Colonic mucosa (tissue), 4 donors: ENCODE data around the gene PTPRU. TPM values are rescaled to one million over a fixed set of nuclear protein-coding genes. Genes with fewer than 3 reads are reported as not detected.

ENCODE experiments used
- DNase-seq: peaks from one replicate; pipeline ENCODE4 v3.0.0-alpha.2; 2020
- H3K27ac ChIP-seq: fragments of 200-600 bp; one replicate; pipeline ENCODE4 v1.8.0; 2021
- H3K27me3 ChIP-seq: fragments of 200-600 bp; one replicate; pipeline ENCODE4 v1.8.0; 2021
- H3K36me3 ChIP-seq: fragments of 200-600 bp; one replicate; pipeline ENCODE4 v1.8.0; 2021
- H3K4me1 ChIP-seq: fragments of 200-600 bp; one replicate; pipeline ENCODE4 v1.8.0; 2021; ENCODE audit warnings: mild to moderate bottlenecking
- H3K4me3 ChIP-seq: fragments of 200-600 bp; one replicate; pipeline ENCODE4 v1.8.0; 2021
- H3K9ac ChIP-seq, 2 donors: one replicate each; pipeline ENCODE4 v1.7.0; 2013; ENCODE audit warnings: control low read depth in 2 of 2, low read depth in 2 of 2, low read length in 2 of 2
- H3K9me3 ChIP-seq: fragments of 200-600 bp; one replicate; pipeline ENCODE4 v1.8.0; 2021
- intact Hi-C: fragments of 100-400 bp; cut with DNase I; formaldehyde crosslinking; loops from one replicate; pipeline ENCODE4 v1.14.1; 2022
- total RNA-seq, 2 donors: library from RNA; stranded (reverse); fragmentation: NEBNext Ultra II Directional in 1 of 2; extraction: Animal tissue kit (Norgen Biotek cat#: 25700) in 1 of 2; gene quantifications; one replicate each; pipeline ENCODE4 v1.2.1, GENCODE V29; 2021
- TF ChIP-seq, protein P1 (sequence below): fragments of 200-600 bp; IDR thresholded peaks from one replicate; pipeline ENCODE4 v1.8.0; 2022; ENCODE audit warnings: antibody characterized with exemption, mild to moderate bottlenecking
- donor health status: healthy.
- donor health status: DM: no; HTN: no; CAD: no.
- donor health status: DM: no; HTN: no; CAD: no.

PTPRU gene
- total RNA-seq, 2 donors from 2014 or later = 2.3 to 4.8 TPM

DNA sequence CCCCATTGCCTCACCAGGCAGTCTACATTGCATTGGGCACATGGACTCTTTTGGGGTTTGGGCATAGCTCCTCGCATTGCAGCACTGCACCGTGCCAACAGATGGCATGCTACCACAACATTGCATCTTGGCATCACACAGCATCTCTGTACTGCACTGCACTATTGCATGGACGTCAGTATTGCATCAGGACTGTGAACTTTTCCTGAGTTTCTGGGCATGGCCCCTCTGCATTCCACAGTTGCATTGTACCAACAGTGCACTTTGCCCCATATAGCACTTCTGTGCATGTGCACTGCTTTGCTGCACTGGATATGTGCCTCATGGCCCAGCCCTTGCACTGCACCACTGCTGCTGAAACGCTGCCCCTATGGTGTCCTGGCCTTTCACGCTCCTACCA lies 9.6 kb downstream of the PTPRU start:
- H3K27me3 ChIP-seq = no peaks in the 10 kb centered on the region
- no peak overlapping the region for H3K9ac ChIP-seq
- no peaks in the 10 kb centered on the region for H3K9me3 ChIP-seq
- DNase-seq = no peak
- no peak overlapping the region for H3K4me3 ChIP-seq
- H3K36me3 ChIP-seq = no peaks in the 10 kb centered on the region
- TF ChIP-seq, protein P1, sequence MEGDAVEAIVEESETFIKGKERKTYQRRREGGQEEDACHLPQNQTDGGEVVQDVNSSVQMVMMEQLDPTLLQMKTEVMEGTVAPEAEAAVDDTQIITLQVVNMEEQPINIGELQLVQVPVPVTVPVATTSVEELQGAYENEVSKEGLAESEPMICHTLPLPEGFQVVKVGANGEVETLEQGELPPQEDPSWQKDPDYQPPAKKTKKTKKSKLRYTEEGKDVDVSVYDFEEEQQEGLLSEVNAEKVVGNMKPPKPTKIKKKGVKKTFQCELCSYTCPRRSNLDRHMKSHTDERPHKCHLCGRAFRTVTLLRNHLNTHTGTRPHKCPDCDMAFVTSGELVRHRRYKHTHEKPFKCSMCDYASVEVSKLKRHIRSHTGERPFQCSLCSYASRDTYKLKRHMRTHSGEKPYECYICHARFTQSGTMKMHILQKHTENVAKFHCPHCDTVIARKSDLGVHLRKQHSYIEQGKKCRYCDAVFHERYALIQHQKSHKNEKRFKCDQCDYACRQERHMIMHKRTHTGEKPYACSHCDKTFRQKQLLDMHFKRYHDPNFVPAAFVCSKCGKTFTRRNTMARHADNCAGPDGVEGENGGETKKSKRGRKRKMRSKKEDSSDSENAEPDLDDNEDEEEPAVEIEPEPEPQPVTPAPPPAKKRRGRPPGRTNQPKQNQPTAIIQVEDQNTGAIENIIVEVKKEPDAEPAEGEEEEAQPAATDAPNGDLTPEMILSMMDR = peak; percentile 47
- H3K4me1 ChIP-seq = no peaks in the 10 kb centered on the region
- no peak overlapping the region for H3K27ac ChIP-seq
- intact Hi-C loops = loop anchor here (5.0 to 10.0 kb wide), 2 partner anchors 91 to 209 kb away; no protein-coding TSS in a partner anchor

DNA sequence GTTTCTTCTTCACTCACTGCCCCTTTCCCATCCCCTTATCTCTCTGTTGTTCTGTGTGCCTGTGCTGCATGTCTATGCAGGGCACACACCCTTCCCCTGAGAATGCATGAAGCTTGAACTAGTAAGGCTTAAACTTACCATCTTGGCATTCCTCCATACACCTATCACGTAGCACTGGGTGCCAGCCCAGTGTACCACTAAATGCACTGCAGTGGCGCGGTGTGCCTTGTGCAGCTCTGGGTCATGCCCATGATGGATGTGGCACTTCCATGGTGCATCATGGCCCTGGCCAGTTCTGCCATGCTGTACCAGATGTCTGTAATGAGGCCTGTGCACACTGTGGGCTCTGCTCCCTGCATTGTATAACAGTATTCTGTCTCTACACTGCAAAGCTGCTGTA lies 10.7 kb downstream of the PTPRU start:
- Histone ChIP-seq H3K9me3 (no peaks in the 10 kb centered on the region), H3K4me1 (no peaks in the 10 kb centered on the region), H3K4me3 (no peak overlapping the region), H3K27ac (no peak overlapping the region), H3K27me3 (no peaks in the 10 kb centered on the region), H3K36me3 (no peaks in the 10 kb centered on the region), H3K9ac (no peak overlapping the region)
- TF ChIP-seq, protein P1 = no peak
- intact Hi-C loops = loop anchor here (5.0 to 10.0 kb wide), 2 partner anchors 90 to 208 kb away; no protein-coding TSS in a partner anchor
- no peak for DNase-seq

DNA sequence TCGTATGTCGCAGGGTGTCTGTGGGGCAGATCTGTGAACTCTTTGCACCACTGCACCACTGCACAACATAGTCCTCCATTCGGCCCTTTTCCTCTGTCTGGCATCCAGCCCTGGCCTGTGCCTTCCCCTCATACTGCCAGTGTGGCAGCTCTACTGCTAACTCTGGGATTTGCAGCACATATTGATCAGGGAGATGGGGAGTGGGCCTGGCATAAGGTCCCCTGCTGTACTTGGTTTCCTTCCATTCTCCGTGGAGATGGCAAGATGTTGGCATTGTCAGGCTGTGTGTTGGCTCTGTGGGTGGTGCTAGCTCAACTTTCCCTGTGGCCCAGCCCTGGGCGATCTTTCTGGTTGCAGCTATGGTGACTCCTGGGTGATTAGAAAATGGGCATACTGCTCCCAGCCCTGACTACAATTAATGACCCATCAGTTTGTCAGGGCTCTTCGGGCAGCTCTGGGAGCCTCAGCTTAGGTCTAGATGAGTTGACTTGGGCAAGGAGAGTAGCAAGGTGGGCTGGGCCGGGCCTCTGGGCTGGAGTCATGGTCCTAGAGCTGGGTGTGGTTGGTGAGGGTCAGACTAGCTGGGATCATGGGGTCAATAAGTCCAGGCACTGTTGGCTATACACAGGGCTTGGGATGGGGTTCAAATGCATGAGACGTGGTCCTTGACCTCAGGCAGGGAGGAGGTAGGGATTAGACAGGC lies 11.4 kb downstream of the PTPRU start:
- Histone ChIP-seq H3K36me3 (no peaks in the 10 kb centered on the region), H3K27me3 (no peaks in the 10 kb centered on the region), H3K9ac (no peak overlapping the region), H3K4me1 (no peaks in the 10 kb centered on the region), H3K4me3 (no peak overlapping the region), H3K27ac (no peak overlapping the region), H3K9me3 (no peaks in the 10 kb centered on the region)
- intact Hi-C loops = loop anchor here (5.0 to 10.0 kb wide), 2 partner anchors 90 to 207 kb away; no protein-coding TSS in a partner anchor
- TF ChIP-seq, protein P1 = no peak
- DNase-seq = no peak

DNA sequence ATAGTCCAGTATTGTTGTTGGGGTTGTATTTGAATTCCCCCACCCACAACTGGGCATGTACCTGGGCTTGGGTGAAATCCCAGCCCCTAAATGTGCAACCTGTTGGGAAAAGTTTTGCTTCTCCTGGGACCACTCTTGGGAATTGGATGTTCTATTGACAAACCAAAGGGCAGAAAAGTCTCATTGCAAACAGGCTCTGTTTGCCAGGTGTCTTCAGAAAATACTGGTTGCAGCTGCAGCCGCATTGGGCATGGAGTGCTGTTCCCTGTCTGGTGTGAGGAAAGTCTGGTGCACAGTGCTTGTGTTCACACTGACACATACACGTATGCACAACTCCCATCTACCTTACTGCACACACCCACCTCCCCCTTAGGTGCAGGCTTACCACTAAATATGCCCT lies 12.1 kb downstream of the PTPRU start:
- H3K36me3 ChIP-seq = no peaks in the 10 kb centered on the region
- no peak overlapping the region for H3K9ac ChIP-seq
- no peaks in the 10 kb centered on the region for H3K4me1 ChIP-seq
- no peaks in the 10 kb centered on the region for H3K27me3 ChIP-seq
- H3K9me3 ChIP-seq = no peaks in the 10 kb centered on the region
- no peak for DNase-seq
- no peak overlapping the region for H3K27ac ChIP-seq
- intact Hi-C loops = loop anchor here (5.0 to 10.0 kb wide), 2 partner anchors 89 to 206 kb away; no protein-coding TSS in a partner anchor
- H3K4me3 ChIP-seq = no peak overlapping the region
- TF ChIP-seq, protein P1 = no peak

DNA sequence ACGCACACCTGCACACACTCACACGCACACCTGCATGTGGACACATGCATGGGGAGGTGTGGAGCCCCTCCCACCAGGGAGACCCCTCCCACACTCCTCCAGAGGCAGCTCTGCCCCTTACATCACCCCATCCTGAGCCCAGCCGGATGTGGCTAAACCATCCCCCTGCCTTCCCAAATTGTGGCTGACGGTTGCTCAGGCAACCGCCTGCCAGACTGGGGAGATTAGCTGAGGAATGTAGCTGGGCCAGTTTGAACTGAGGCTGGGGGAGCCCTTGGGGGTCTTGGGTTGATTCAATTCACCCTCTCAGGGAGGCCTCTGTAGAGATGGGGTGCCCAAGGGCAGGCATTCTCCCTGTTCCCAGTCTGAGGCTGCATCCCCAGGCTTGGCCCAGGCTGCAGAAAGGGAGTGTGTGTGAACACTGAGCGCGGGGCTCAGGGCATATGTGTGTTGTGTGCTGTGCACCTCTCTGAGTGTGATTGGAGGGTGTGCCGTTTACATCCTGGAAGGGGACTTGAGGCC lies 12.9 kb downstream of the PTPRU start:
- DNase-seq = no peak
- Histone ChIP-seq H3K9ac (no peak overlapping the region), H3K4me1 (no peaks in the 10 kb centered on the region), H3K9me3 (no peaks in the 10 kb centered on the region), H3K4me3 (no peak overlapping the region), H3K36me3 (no peaks in the 10 kb centered on the region), H3K27ac (no peak overlapping the region), H3K27me3 (no peaks in the 10 kb centered on the region)
- TF ChIP-seq, protein P1 = no peak
- intact Hi-C loops = loop anchor here (5.0 to 10.0 kb wide), 2 partner anchors 88 to 206 kb away; no protein-coding TSS in a partner anchor
